Activated CD4-positive, alpha-beta memory T cell treated with anti-CD3 and anti-CD28 coated beads, Interleukin-2, amount 10 ng/mL, durations not matched to agents 7 days and 5 days (primary cell): ENCODE results near the gene PUS3. TPM values are rescaled to one million over a fixed set of nuclear protein-coding genes. Genes with fewer than 3 reads are reported as not detected.

ENCODE experiments used
- CTCF ChIA-PET: fragments of 350-600 bp; sonication (Branson Sonifier 250); formaldehyde crosslinking; loops from one replicate; lab custom pipeline; 2021; ENCODE audit warnings: antibody characterized with exemption, inconsistent platforms; lab: Charles Lee
- POLR2A ChIA-PET: fragments of 350-600 bp; sonication (Branson Sonifier 250); formaldehyde crosslinking; loops from one replicate; lab custom pipeline; 2021; ENCODE audit warnings: antibody characterized with exemption; lab: Charles Lee
- DNase-seq: peaks from one replicate; pipeline ENCODE4 v3.0.0-alpha.2; 2020
- H3K27ac Mint-ChIP-seq: one replicate; pipeline ENCODE4 v1.8.0; 2021; ENCODE audit warnings: mild to moderate bottlenecking, mixed read lengths
- H3K27me3 Mint-ChIP-seq: one replicate; pipeline ENCODE4 v1.8.0; 2021; ENCODE audit warnings: mixed read lengths
- H3K36me3 Mint-ChIP-seq: one replicate; pipeline ENCODE4 v1.8.0; 2021; ENCODE audit warnings: low read depth, mixed read lengths
- H3K4me1 Mint-ChIP-seq: one replicate; pipeline ENCODE4 v1.8.0; 2021; ENCODE audit warnings: mixed read lengths
- H3K4me3 Mint-ChIP-seq: one replicate; pipeline ENCODE4 v1.8.0; 2021; ENCODE audit warnings: mild to moderate bottlenecking, mixed read lengths
- H3K9me3 Mint-ChIP-seq: one replicate; pipeline ENCODE4 v1.8.0; 2021; ENCODE audit warnings: mixed read lengths
- total RNA-seq, 2 experiments: library from RNA; stranded (reverse); gene quantifications; one replicate each; pipeline ENCODE4 v1.2.3, GENCODE V29; 2021

PUS3 gene
- total RNA-seq, 2 experiments from 2014 or later: 7.8 to 11.5 TPM

GRCh38 chr11:125934473-125934872 lies 31.5 kb upstream of the PUS3 start:
- Mint-ChIP-seq H3K27me3 (peaks cover 5% of the 10 kb centered on the region), H3K4me1 (peaks cover 14% of the 10 kb centered on the region), H3K4me3 (no peak overlapping the region), H3K27ac (no peak overlapping the region), H3K9me3 (no peaks in the 10 kb centered on the region), H3K36me3 (no peaks in the 10 kb centered on the region)
- ChIA-PET CTCF (no interaction called here), POLR2A (no interaction called here)
- DNase-seq: no peak

GRCh38 chr11:125933030-125933813 lies 30.2 kb upstream of the PUS3 start:
- CTCF ChIA-PET: interaction anchor here (1.3 kb wide), 1 partner anchor 10 kb away, joined by 3 read pairs; no protein-coding TSS in a partner anchor
- no peak for DNase-seq
- Mint-ChIP-seq H3K9me3 (no peaks in the 10 kb centered on the region), H3K4me3 (no peak overlapping the region), H3K27me3 (peaks cover 5% of the 10 kb centered on the region), H3K36me3 (no peaks in the 10 kb centered on the region), H3K27ac (no peak overlapping the region), H3K4me1 (peaks cover 7% of the 10 kb centered on the region)
- POLR2A ChIA-PET: no interaction called here

DNA sequence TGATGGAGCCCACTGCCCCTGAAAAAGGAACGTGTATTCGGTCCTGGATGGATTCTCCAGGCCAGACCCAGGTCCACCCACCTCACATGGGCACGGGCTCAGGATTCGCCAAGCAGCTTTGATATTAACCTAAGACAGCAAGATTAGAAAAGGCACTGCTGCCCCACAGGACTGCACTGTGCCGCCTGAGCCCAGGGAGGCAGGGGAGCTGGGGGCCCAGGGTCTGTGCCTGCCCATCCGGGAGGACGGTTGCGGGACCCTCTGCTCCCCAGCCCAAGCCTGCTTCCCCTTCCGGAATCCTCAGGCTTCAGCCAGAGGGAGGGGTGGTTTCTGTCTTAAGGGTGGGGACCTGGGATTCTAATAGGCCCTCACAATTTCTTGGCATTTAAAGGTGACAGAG lies 29.3 kb upstream of the PUS3 start:
- Mint-ChIP-seq H3K27me3 (peaks cover 5% of the 10 kb centered on the region), H3K9me3 (no peaks in the 10 kb centered on the region), H3K36me3 (no peaks in the 10 kb centered on the region), H3K4me3 (no peak overlapping the region), H3K27ac (no peak overlapping the region), H3K4me1 (peaks cover 2% of the 10 kb centered on the region)
- no peak for DNase-seq
- POLR2A ChIA-PET: no interaction called here
- CTCF ChIA-PET: interaction anchor here (1.3 kb wide), 1 partner anchor 9 kb away, joined by 3 read pairs; no protein-coding TSS in a partner anchor

GRCh38 chr11:125931668-125932067 lies 28.7 kb upstream of the PUS3 start:
- POLR2A ChIA-PET: no interaction called here

GRCh38 chr11:125931116-125931515 lies 28.1 kb upstream of the PUS3 start:
- no peaks in the 10 kb centered on the region for H3K36me3 Mint-ChIP-seq
- no peaks in the 10 kb centered on the region for H3K9me3 Mint-ChIP-seq
- no peak overlapping the region for H3K4me3 Mint-ChIP-seq
- H3K27ac Mint-ChIP-seq: no peak overlapping the region
- POLR2A ChIA-PET: no interaction called here
- no peak for DNase-seq
- H3K27me3 Mint-ChIP-seq: peaks cover 14% of the 10 kb centered on the region
- peaks cover 2% of the 10 kb centered on the region for H3K4me1 Mint-ChIP-seq
- CTCF ChIA-PET: interaction anchor here (0.6 to 1.0 kb wide), 2 partner anchors 11 to 1168 kb away, joined by 3 read pairs; no protein-coding TSS in a partner anchor

More at GRCh38 chr11:125931668-125932067, 28.7 kb upstream of the PUS3 start:
- CTCF ChIA-PET: interaction anchor here (0.6 to 1.3 kb wide), 3 partner anchors 8 to 1168 kb away, joined by 3 read pairs; no protein-coding TSS in a partner anchor
- H3K4me3 Mint-ChIP-seq: no peak overlapping the region
- H3K4me1 Mint-ChIP-seq: peaks cover 2% of the 10 kb centered on the region
- no peaks in the 10 kb centered on the region for H3K36me3 Mint-ChIP-seq
- peaks cover 10% of the 10 kb centered on the region for H3K27me3 Mint-ChIP-seq
- H3K9me3 Mint-ChIP-seq: no peaks in the 10 kb centered on the region
- H3K27ac Mint-ChIP-seq: no peak overlapping the region
- no peak for DNase-seq

DNA sequence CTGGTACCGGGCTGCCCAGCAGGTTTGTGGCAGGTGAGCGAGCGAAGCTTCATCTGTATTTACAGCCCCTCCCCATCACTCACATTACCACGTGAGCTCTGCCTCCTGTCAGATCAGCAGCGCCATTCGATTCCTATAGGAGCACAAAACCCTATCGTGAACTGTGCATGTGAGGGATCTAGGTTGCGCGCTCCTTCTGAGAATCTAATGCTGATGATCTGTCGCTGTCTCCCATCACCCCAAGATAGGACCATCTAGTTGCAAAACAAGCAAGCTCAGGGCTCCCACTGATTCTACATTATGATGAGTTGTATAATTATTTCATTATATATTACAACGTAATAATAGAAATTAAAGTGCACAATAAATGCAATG lies 27.1 kb upstream of the PUS3 start:
- Mint-ChIP-seq H3K9me3 (no peaks in the 10 kb centered on the region), H3K27ac (no peak overlapping the region), H3K27me3 (peaks cover 15% of the 10 kb centered on the region), H3K4me1 (peaks cover 2% of the 10 kb centered on the region), H3K4me3 (no peak overlapping the region), H3K36me3 (no peaks in the 10 kb centered on the region)
- CTCF ChIA-PET: interaction anchor here (1.6 to 1.9 kb wide), 2 partner anchors 8 to 264 kb away, joined by 3 to 8 read pairs; no protein-coding TSS in a partner anchor
- no peak for DNase-seq
- POLR2A ChIA-PET: no interaction called here

- DNase-seq: no peak
- ChIA-PET CTCF (interaction anchor here (1.6 to 1.9 kb wide), 2 partner anchors 9 to 264 kb away, joined by 3 to 8 read pairs; no protein-coding TSS in a partner anchor), POLR2A (no interaction called here)
- Mint-ChIP-seq H3K4me3 (no peak overlapping the region), H3K27me3 (peaks cover 15% of the 10 kb centered on the region), H3K27ac (no peak overlapping the region), H3K4me1 (peaks cover 2% of the 10 kb centered on the region), H3K36me3 (no peaks in the 10 kb centered on the region), H3K9me3 (no peaks in the 10 kb centered on the region)
Measured at GRCh38 chr11:125929445-125930075, 26.6 kb upstream of the PUS3 start.

- H3K27ac Mint-ChIP-seq: no peak overlapping the region
- no peaks in the 10 kb centered on the region for H3K36me3 Mint-ChIP-seq
- no peak for DNase-seq
- H3K9me3 Mint-ChIP-seq: no peaks in the 10 kb centered on the region
- CTCF ChIA-PET: interaction anchor here (2.0 kb wide), 1 partner anchor 267 kb away, joined by 10 read pairs; no protein-coding TSS in a partner anchor
- H3K27me3 Mint-ChIP-seq: peaks cover 12% of the 10 kb centered on the region
- H3K4me3 Mint-ChIP-seq: no peak overlapping the region
- POLR2A ChIA-PET: no interaction called here
- no peaks in the 10 kb centered on the region for H3K4me1 Mint-ChIP-seq
Measured at GRCh38 chr11:125926682-125927081, 23.7 kb upstream of the PUS3 start.

DNA sequence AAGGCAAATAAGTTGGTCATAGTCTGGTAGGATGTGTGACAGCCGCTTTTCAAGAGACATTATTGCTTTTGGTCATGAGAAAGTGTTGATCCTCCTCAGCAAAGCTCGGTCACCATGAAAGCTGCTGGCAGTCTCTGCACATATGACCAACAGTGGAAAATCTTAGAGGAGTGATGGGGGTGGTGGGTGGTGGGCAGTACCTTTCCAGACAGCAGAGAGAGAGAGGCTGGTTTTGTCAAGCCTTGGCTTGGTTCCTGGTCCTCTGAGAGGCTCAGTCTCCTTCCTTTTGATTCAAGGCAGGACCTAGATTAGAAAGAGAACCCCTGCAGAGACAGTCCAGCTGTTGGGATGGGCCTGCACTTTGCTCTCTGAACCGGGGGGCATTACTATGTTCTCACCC lies 22.8 kb upstream of the PUS3 start:
- peaks cover 12% of the 10 kb centered on the region for H3K27me3 Mint-ChIP-seq
- POLR2A ChIA-PET: no interaction called here
- H3K36me3 Mint-ChIP-seq: no peaks in the 10 kb centered on the region
- H3K9me3 Mint-ChIP-seq: no peaks in the 10 kb centered on the region
- no peak overlapping the region for H3K4me3 Mint-ChIP-seq
- no peak overlapping the region for H3K27ac Mint-ChIP-seq
- DNase-seq: no peak
- CTCF ChIA-PET: interaction anchor here (1.3 to 5.0 kb wide), 2 partner anchors 17 to 267 kb away, joined by 4 to 42 read pairs; no protein-coding TSS in a partner anchor
- H3K4me1 Mint-ChIP-seq: no peaks in the 10 kb centered on the region

DNA sequence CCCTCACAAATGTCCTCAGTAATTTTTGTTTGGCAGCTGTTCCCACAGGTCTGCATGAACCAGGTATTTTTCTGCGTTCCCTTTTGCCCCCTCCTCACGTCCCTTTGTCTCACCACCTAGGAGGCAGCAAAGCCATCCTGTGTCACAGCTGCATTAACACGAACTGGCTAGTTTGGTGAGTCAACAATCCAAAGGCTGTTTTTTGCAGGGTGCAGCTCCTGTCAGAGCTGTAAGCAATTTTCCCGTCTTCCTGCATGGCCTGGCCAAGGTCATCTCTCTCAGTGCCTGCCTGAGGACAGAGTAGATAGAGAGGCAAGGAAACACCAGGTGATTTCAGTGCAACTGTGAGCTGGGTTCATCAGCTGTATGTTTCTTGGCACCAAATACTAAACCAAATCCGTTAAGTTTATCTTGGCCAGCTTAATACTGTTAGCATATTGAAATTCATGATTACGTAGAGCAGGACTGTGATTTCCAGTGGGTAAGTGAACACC lies 22.3 kb upstream of the PUS3 start:
- CTCF ChIA-PET: interaction anchor here (1.3 to 5.0 kb wide), 2 partner anchors 17 to 268 kb away, joined by 4 to 42 read pairs; no protein-coding TSS in a partner anchor
- no peak for DNase-seq
- H3K36me3 Mint-ChIP-seq: no peaks in the 10 kb centered on the region
- POLR2A ChIA-PET: no interaction called here
- no peak overlapping the region for H3K27ac Mint-ChIP-seq
- H3K4me1 Mint-ChIP-seq: no peaks in the 10 kb centered on the region
- H3K9me3 Mint-ChIP-seq: no peaks in the 10 kb centered on the region
- peaks cover 15% of the 10 kb centered on the region for H3K27me3 Mint-ChIP-seq
- no peak overlapping the region for H3K4me3 Mint-ChIP-seq

- peaks cover 15% of the 10 kb centered on the region for H3K27me3 Mint-ChIP-seq
- CTCF ChIA-PET: interaction anchor here (1.3 to 5.0 kb wide), 3 partner anchors 8 to 269 kb away, joined by 3 to 42 read pairs (median 4); no protein-coding TSS in a partner anchor
- POLR2A ChIA-PET: no interaction called here
- no peak overlapping the region for H3K4me3 Mint-ChIP-seq
- H3K4me1 Mint-ChIP-seq: no peaks in the 10 kb centered on the region
- no peaks in the 10 kb centered on the region for H3K9me3 Mint-ChIP-seq
- DNase-seq: no peak
- no peak overlapping the region for H3K27ac Mint-ChIP-seq
- H3K36me3 Mint-ChIP-seq: no peaks in the 10 kb centered on the region
Measured at GRCh38 chr11:125924384-125925007, 21.5 kb upstream of the PUS3 start.

GRCh38 chr11:125923633-125924032 lies 20.6 kb upstream of the PUS3 start:
- no peaks in the 10 kb centered on the region for H3K36me3 Mint-ChIP-seq
- no peak overlapping the region for H3K27ac Mint-ChIP-seq
- H3K27me3 Mint-ChIP-seq: peaks cover 18% of the 10 kb centered on the region
- no peaks in the 10 kb centered on the region for H3K9me3 Mint-ChIP-seq
- no peak for DNase-seq
- no peaks in the 10 kb centered on the region for H3K4me1 Mint-ChIP-seq
- POLR2A ChIA-PET: no interaction called here
- no peak overlapping the region for H3K4me3 Mint-ChIP-seq
- CTCF ChIA-PET: interaction anchor here (0.9 to 5.0 kb wide), 4 partner anchors 9 to 275 kb away, joined by 3 to 42 read pairs (median 4); no protein-coding TSS in a partner anchor
